GM23338 (cell line): Measurements from ENCODE around the gene MCUB. TPM values are rescaled to one million over a fixed set of nuclear protein-coding genes. Genes with fewer than 3 reads are reported as not detected.

ENCODE experiments used
- ATAC-seq: fragments of 200-7000 bp; cut with Tn5 transposase; 3 replicates; pipeline ENCODE4 v1.9.1; 2020
- DNase-seq: peaks from one replicate; pipeline ENCODE4 v3.0.0-alpha.2; 2015; ENCODE audit warnings: low spot score
- H2AFZ ChIP-seq: fragments of 200-600 bp; sonication (generic); 2 replicates; pipeline ENCODE4 v1.8.0; 2016; ENCODE audit warnings: antibody characterized with exemption, mild to moderate bottlenecking, moderate library complexity
- H3F3A ChIP-seq: fragments of 200-600 bp; sonication (generic); replicated peaks from 2 replicates; pipeline ENCODE4 v1.8.0; 2017; ENCODE audit warnings: antibody characterized with exemption, mixed run types, low read depth
- H3K27ac ChIP-seq: fragments of 200-600 bp; sonication (generic); 2 replicates; pipeline ENCODE4 v1.6.1; 2016; ENCODE audit warnings: low read depth
- H3K27me3 ChIP-seq: fragments of 200-600 bp; sonication (generic); 2 replicates; pipeline ENCODE4 v1.8.0; 2016; ENCODE audit warnings: mild to moderate bottlenecking, mixed run types, moderate library complexity; ENCODE audit not compliant: insufficient read depth
- H3K36me3 ChIP-seq: fragments of 200-600 bp; sonication (generic); 2 replicates; pipeline ENCODE4 v1.8.0; 2016; ENCODE audit warnings: mild to moderate bottlenecking; ENCODE audit not compliant: insufficient read depth
- H3K4me1 ChIP-seq: fragments of 200-600 bp; sonication (generic); 2 replicates; pipeline ENCODE4 v1.8.0; 2016; ENCODE audit warnings: mild to moderate bottlenecking, moderate library complexity; ENCODE audit not compliant: insufficient read depth
- H3K4me2 ChIP-seq: fragments of 200-600 bp; sonication (generic); 2 replicates; pipeline ENCODE4 v1.7.1; 2017; ENCODE audit warnings: mixed run types
- H3K4me3 ChIP-seq: fragments of 200-600 bp; sonication (generic); 2 replicates; pipeline ENCODE4 v1.6.1; 2016; ENCODE audit warnings: mixed run types
- H3K79me2 ChIP-seq: fragments of 200-600 bp; sonication (generic); replicated peaks from 2 replicates; pipeline ENCODE4 v1.8.0; 2017; ENCODE audit warnings: mild to moderate bottlenecking; ENCODE audit not compliant: insufficient read depth
- H3K9me2 ChIP-seq: fragments of 200-600 bp; sonication (generic); 2 replicates; pipeline ENCODE4 v1.8.0; 2017; ENCODE audit not compliant: insufficient read depth
- H4K20me1 ChIP-seq: fragments of 200-600 bp; sonication (generic); replicated peaks from 2 replicates; pipeline ENCODE4 v1.8.0; 2017; ENCODE audit warnings: mild to moderate bottlenecking; ENCODE audit not compliant: insufficient read depth
- H3K27ac Mint-ChIP-seq: 2 replicates; pipeline ENCODE4 v1.8.0; 2020; ENCODE audit warnings: inconsistent platforms, mild to moderate bottlenecking, moderate library complexity, mixed read lengths
- H3K27me3 Mint-ChIP-seq: 3 replicates; pipeline ENCODE4 v1.8.0; 2022; ENCODE audit warnings: low read depth, mild to moderate bottlenecking, moderate library complexity, mixed read lengths, inconsistent platforms; ENCODE audit not compliant: insufficient read depth, poor library complexity
- H3K36me3 Mint-ChIP-seq: 3 replicates; pipeline ENCODE4 v1.8.0; 2021; ENCODE audit warnings: low read depth, mild to moderate bottlenecking, inconsistent platforms, moderate library complexity, mixed read lengths
- H3K4me1 Mint-ChIP-seq: 3 replicates; pipeline ENCODE4 v1.8.0; 2020; ENCODE audit warnings: mild to moderate bottlenecking, inconsistent platforms, mixed read lengths
- H3K4me3 Mint-ChIP-seq: 3 replicates; pipeline ENCODE4 v1.8.0; 2021; ENCODE audit warnings: moderate library complexity, mild to moderate bottlenecking, inconsistent platforms, mixed read lengths
- H3K9me3 Mint-ChIP-seq: 3 replicates; pipeline ENCODE4 v1.8.0; 2020; ENCODE audit warnings: moderate library complexity, mild to moderate bottlenecking, inconsistent platforms, mixed read lengths
- ETS1 ChIP-seq: IDR thresholded peaks from 2 replicates; pipeline ENCODE4 v1.6.1; 2016; ENCODE audit warnings: antibody characterized with exemption
- EZH2 ChIP-seq: fragments of 200-600 bp; sonication (generic); IDR thresholded peaks from one replicate; pipeline ENCODE4 v1.8.0; 2017; ENCODE audit warnings: antibody characterized with exemption, mild to moderate bottlenecking, low read depth; ENCODE audit not compliant: unreplicated experiment
- ZNF114 ChIP-seq: fragments of 250-450 bp; sonication (Bioruptor Pico); IDR thresholded peaks from 2 replicates; pipeline ENCODE4 v1.5.0; 2020; ENCODE audit warnings: mild to moderate bottlenecking, moderate library complexity
- ZNF462 ChIP-seq: fragments of 250-450 bp; sonication (Bioruptor Pico); IDR thresholded peaks from 2 replicates; pipeline ENCODE4 v1.5.0; 2020; ENCODE audit warnings: mild to moderate bottlenecking, moderate library complexity
- polyA plus RNA-seq: library from polyadenylated mRNA; unstranded; fragments of >200 nt; fragmentation: Nextera tagmentation; extraction: Ambion mirVana; gene quantifications from 2 replicates; pipeline ENCODE4 v1.2.1, GENCODE V29; 2016
- total RNA-seq: library from RNA; depleted of rRNA; stranded (reverse); fragments of >200 nt; shearing (Covaris generic); gene quantifications from 2 replicates; pipeline ENCODE4 v1.2.3, GENCODE V29; 2014

The MCUB gene
- total and polyA plus RNA-seq, 2 experiments from 2014 or later: 21.7 to 97.9 TPM

- TF ChIP-seq ZNF462: no peak
- no peak for TF ChIP-seq ZNF114
- TF ChIP-seq ETS1: no peak
These were observed 111.3 kb downstream of the MCUB start (continued) for GRCh38 chr4:109671350-109671749.

GRCh38 chr4:109672169-109672930 is 112.3 kb downstream of the MCUB start:
- no peak for DNase-seq
- no peaks in the 10 kb centered on the region for H3K27me3 Mint-ChIP-seq
- H3K36me3 ChIP-seq: 0 out of 2 replicates have a peak, but pooled peaks cover 3% of the 10 kb centered on the region
- H3K9me3 Mint-ChIP-seq: peaks cover 6% of the 10 kb centered on the region
- H3K27ac ChIP-seq: no peak overlapping the region
- no peaks in the 10 kb centered on the region for H3K4me1 ChIP-seq
- no peak overlapping the region for H3K4me3 Mint-ChIP-seq
- no peaks in the 10 kb centered on the region for H3K79me2 ChIP-seq
- ATAC-seq: no peak
- H3F3A ChIP-seq: no peaks in the 10 kb centered on the region
- H4K20me1 ChIP-seq: no peaks in the 10 kb centered on the region
- no peak overlapping the region for H2AFZ ChIP-seq
- TF ChIP-seq EZH2: no peak
- no peak for TF ChIP-seq ZNF462
- peaks cover 5% of the 10 kb centered on the region; the same call in 1 of the 2 replicates for H3K9me2 ChIP-seq
- H3K4me1 Mint-ChIP-seq: peaks cover 3% of the 10 kb centered on the region; the same call in 2 of the 3 replicates
- no peak overlapping the region for H3K4me2 ChIP-seq
- H3K36me3 Mint-ChIP-seq: peaks cover 7% of the 10 kb centered on the region
- H3K4me3 ChIP-seq: no peak overlapping the region
- no peaks in the 10 kb centered on the region for H3K27me3 ChIP-seq
- H3K27ac Mint-ChIP-seq: no peak overlapping the region
